H9 (cell line): ENCODE results near the gene KDM2B. TPM values are rescaled to one million over a fixed set of nuclear protein-coding genes. Genes with fewer than 3 reads are reported as not detected.

Experiments used
- DNase-seq: peaks from one replicate; pipeline ENCODE4 v3.0.0-alpha.2; 2017
- H2AFZ ChIP-seq: one replicate; pipeline ENCODE4 v1.6.1; 2013; ENCODE audit warnings: mild to moderate bottlenecking, low read length, control low read depth, moderate library complexity
- H2AK5ac ChIP-seq: 2 replicates; pipeline ENCODE4 v1.6.1; 2013; ENCODE audit warnings: low read length, control low read depth, mixed read lengths; ENCODE audit not compliant: insufficient read length
- H2BK120ac ChIP-seq: one replicate; pipeline ENCODE4 v1.6.1; 2013; ENCODE audit warnings: low read depth, mild to moderate bottlenecking, low read length, control low read depth, inconsistent platforms; ENCODE audit not compliant: poor library complexity, severe bottlenecking
- H2BK12ac ChIP-seq: 2 replicates; pipeline ENCODE4 v1.6.1; 2013; ENCODE audit warnings: low read length, control low read depth, mixed read lengths, low read depth; ENCODE audit not compliant: insufficient read length
- H2BK15ac ChIP-seq: 2 replicates; pipeline ENCODE4 v1.6.1; 2013; ENCODE audit warnings: low read depth, low read length, control low read depth
- H2BK20ac ChIP-seq: one replicate; pipeline ENCODE4 v1.6.1; 2013; ENCODE audit warnings: low read depth, mild to moderate bottlenecking, low read length, control low read depth, inconsistent platforms; ENCODE audit not compliant: poor library complexity, severe bottlenecking
- H2BK5ac ChIP-seq: 2 replicates; pipeline ENCODE4 v1.6.1; 2013; ENCODE audit warnings: low read length, control low read depth, mixed read lengths; ENCODE audit not compliant: insufficient read length
- H3K14ac ChIP-seq: 2 replicates; pipeline ENCODE4 v1.6.1; 2013; ENCODE audit warnings: low read length, control low read depth; ENCODE audit not compliant: insufficient read depth
- H3K18ac ChIP-seq: 2 replicates; pipeline ENCODE4 v1.6.1; 2013; ENCODE audit warnings: low read depth, mild to moderate bottlenecking, mixed read lengths, low read length, control low read depth; ENCODE audit not compliant: insufficient read length
- H3K23ac ChIP-seq: 2 replicates; pipeline ENCODE4 v1.6.1; 2013; ENCODE audit warnings: low read length, control low read depth, mixed read lengths, low read depth; ENCODE audit not compliant: insufficient read length
- H3K23me2 ChIP-seq: 2 replicates; pipeline ENCODE4 v1.6.1; 2013; ENCODE audit warnings: low read depth, mild to moderate bottlenecking, mixed read lengths, low read length, control low read depth; ENCODE audit not compliant: insufficient read length, poor library complexity, severe bottlenecking
- H3K27ac ChIP-seq: 2 replicates; pipeline ENCODE4 v1.5.1; 2013; ENCODE audit warnings: low read length, control low read depth, mixed read lengths, low read depth; ENCODE audit not compliant: insufficient read length
- H3K27me3 ChIP-seq: 2 replicates; pipeline ENCODE4 v1.6.1; 2013; ENCODE audit warnings: low read length, control low read depth, inconsistent platforms; ENCODE audit not compliant: insufficient read depth
- H3K4ac ChIP-seq: 2 replicates; pipeline ENCODE4 v1.6.1; 2013; ENCODE audit warnings: low read depth, mild to moderate bottlenecking, control low read depth, inconsistent platforms, low read length, moderate library complexity
- H3K4me1 ChIP-seq: 2 replicates; pipeline ENCODE4 v1.6.1; 2013; ENCODE audit warnings: low read length, control low read depth, inconsistent platforms; ENCODE audit not compliant: insufficient read depth
- H3K4me2 ChIP-seq: 2 replicates; pipeline ENCODE4 v1.6.1; 2013; ENCODE audit warnings: low read length, control low read depth, mixed read lengths; ENCODE audit not compliant: insufficient read length, insufficient read depth
- H3K56ac ChIP-seq: 2 replicates; pipeline ENCODE4 v1.6.1; 2013; ENCODE audit warnings: low read depth, mild to moderate bottlenecking, mixed read lengths, low read length, control low read depth; ENCODE audit not compliant: insufficient read length
- H3K79me1 ChIP-seq: 2 replicates; pipeline ENCODE4 v1.6.1; 2013; ENCODE audit warnings: low read depth, mild to moderate bottlenecking, moderate library complexity, low read length, control low read depth, inconsistent platforms; ENCODE audit not compliant: insufficient read depth, poor library complexity, severe bottlenecking
- H3K79me2 ChIP-seq: 2 replicates; pipeline ENCODE4 v1.6.1; 2013; ENCODE audit warnings: low read length, control low read depth, inconsistent platforms; ENCODE audit not compliant: insufficient read depth
- H3K9ac ChIP-seq: 2 replicates; pipeline ENCODE4 v1.6.1; 2013; ENCODE audit warnings: low read length, control low read depth, mixed read lengths; ENCODE audit not compliant: insufficient read length; ENCODE audit errors: extremely low read depth
- H3K9me3 ChIP-seq: one replicate; pipeline ENCODE4 v1.6.1; 2013; ENCODE audit warnings: low read depth, low read length, inconsistent platforms; ENCODE audit not compliant: control insufficient read depth
- H3T11ph ChIP-seq: one replicate; pipeline ENCODE4 v1.6.1; 2013; ENCODE audit warnings: mild to moderate bottlenecking, low read length, control low read depth, inconsistent platforms
- H4K20me1 ChIP-seq: one replicate; pipeline ENCODE4 v1.6.1; 2013; ENCODE audit not compliant: control insufficient read depth, insufficient read length, insufficient read depth
- H4K5ac ChIP-seq: 2 replicates; pipeline ENCODE4 v1.6.1; 2013; ENCODE audit warnings: low read depth, mild to moderate bottlenecking, mixed read lengths, low read length, control low read depth; ENCODE audit not compliant: insufficient read length
- H4K8ac ChIP-seq: replicated peaks from 2 replicates; pipeline ENCODE4 v1.6.1; 2013; ENCODE audit warnings: low read length, control low read depth, mixed read lengths, low read depth; ENCODE audit not compliant: insufficient read length
- H4K91ac ChIP-seq: 2 replicates; pipeline ENCODE4 v1.6.1; 2013; ENCODE audit warnings: low read depth, mild to moderate bottlenecking, moderate library complexity, mixed read lengths, low read length, control low read depth; ENCODE audit not compliant: insufficient read length
- H3K27ac Mint-ChIP-seq, 3 experiments: 2 replicates in 2 of 3; 3 replicates in 1 of 3; pipeline ENCODE4 v1.8.0; 2020 to 2021; ENCODE audit warnings: mixed read lengths in 3 of 3, mild to moderate bottlenecking in 1 of 3, moderate library complexity in 1 of 3
- H3K27me3 Mint-ChIP-seq: 2 replicates; pipeline ENCODE4 v1.8.0; 2021; ENCODE audit warnings: low read depth, mild to moderate bottlenecking, moderate library complexity, mixed read lengths
- H3K36me3 Mint-ChIP-seq, 3 experiments: 2 replicates in 2 of 3; 3 replicates in 1 of 3; pipeline ENCODE4 v1.8.0; 2020 to 2021; ENCODE audit warnings: low read depth in 3 of 3, mixed read lengths in 3 of 3; ENCODE audit not compliant: insufficient read depth in 1 of 3
- H3K4me1 Mint-ChIP-seq, 2 experiments: 2 replicates each; pipeline ENCODE4 v1.8.0; 2020; ENCODE audit warnings: mixed read lengths in 2 of 2
- H3K4me3 Mint-ChIP-seq, 2 experiments: 2 replicates in 1 of 2; 3 replicates in 1 of 2; pipeline ENCODE4 v1.8.0; 2020 to 2021; ENCODE audit warnings: mild to moderate bottlenecking in 2 of 2, mixed read lengths in 2 of 2, moderate library complexity in 1 of 2
- H3K9me3 Mint-ChIP-seq, 2 experiments: 2 replicates in 1 of 2; 3 replicates in 1 of 2; pipeline ENCODE4 v1.8.0; 2020; ENCODE audit warnings: mild to moderate bottlenecking in 2 of 2, mixed read lengths in 2 of 2, moderate library complexity in 1 of 2
- CTCF ChIP-seq: fragments of 200-600 bp; sonication (generic); conservative IDR thresholded peaks from 3 replicates; pipeline ENCODE4 v1.8.0; 2021; ENCODE audit warnings: antibody characterized with exemption, mild to moderate bottlenecking
- WGBS: extraction: QIAGEN DNeasy Blood & Tissue Kit; methylation state at CpG from one replicate; pipeline ENCODE4 v1.1.7; 2013; ENCODE audit warnings: missing lambda C conversion rate, low lambda C conversion rate, mixed read lengths; ENCODE audit not compliant: insufficient read length; ENCODE audit errors: extremely low coverage; 5-methylcytosine and 5-hydroxymethylcytosine counted together
- total RNA-seq: library from RNA; stranded (reverse); gene quantifications from 2 replicates; pipeline ENCODE4 v1.2.1, GENCODE V29; 2021

The KDM2B gene
- total RNA-seq, 1 experiment from 2014 or later, result 143 TPM

- no CpG with 5 or more reads among the region's 10 CpGs for WGBS
- peaks cover 4 to 6% of the 10 kb centered on the region in 2 experiments for H3K9me3 Mint-ChIP-seq
These were observed 62.2 kb downstream of the KDM2B start for GRCh38 chr12:121518656-121519055.

More at GRCh38 chr12:121518656-121519055, 62.2 kb downstream of the KDM2B start:
- no peak overlapping the region for H2AFZ ChIP-seq
- no peak for DNase-seq
- no peak overlapping the region for H3T11ph ChIP-seq
- H4K91ac ChIP-seq, result no peak overlapping the region
- H4K5ac ChIP-seq, result no peak overlapping the region
- no peak overlapping the region for H2BK5ac ChIP-seq
- no peak overlapping the region for H2BK20ac ChIP-seq
- no peaks in the 10 kb centered on the region for H3K9me3 ChIP-seq
- no peaks in the 10 kb centered on the region for H3K23me2 ChIP-seq
- no peaks in the 10 kb centered on the region for H3K79me1 ChIP-seq
- no peak overlapping the region for H3K4ac ChIP-seq
- no peak overlapping the region for H3K27ac ChIP-seq
- H4K20me1 ChIP-seq, result peaks cover 5% of the 10 kb centered on the region
- no peak overlapping the region for H2BK15ac ChIP-seq
- no peaks in the 10 kb centered on the region; the same call in 1 of the 2 replicates for H3K79me2 ChIP-seq
- H3K27me3 ChIP-seq, result no peaks in the 10 kb centered on the region
- no peak overlapping the region for H3K56ac ChIP-seq
- H3K9ac ChIP-seq, result no peak overlapping the region
- peak overlapping the region in 1 of 3 experiments; percentile 68; a peak in 2 of 7 replicates for H3K27ac Mint-ChIP-seq
- H3K18ac ChIP-seq, result no peak overlapping the region
- no peaks in the 10 kb centered on the region for H3K27me3 Mint-ChIP-seq
- TF ChIP-seq CTCF, result no peak
- H3K14ac ChIP-seq, result no peak overlapping the region
- H3K4me1 ChIP-seq, result no peaks in the 10 kb centered on the region
- peaks cover 20 to 43% of the 10 kb centered on the region in 2 experiments for H3K4me1 Mint-ChIP-seq
- H3K36me3 Mint-ChIP-seq, result peaks cover 30 to 68% (median 52%) of the 10 kb centered on the region in 3 experiments; a peak in 6 of 7 replicates
- H2AK5ac ChIP-seq, result no peak overlapping the region
- no peak overlapping the region for H3K4me3 Mint-ChIP-seq
- H3K4me2 ChIP-seq, result no peak overlapping the region
- no peak overlapping the region for H4K8ac ChIP-seq
- H2BK12ac ChIP-seq, result no peak overlapping the region
- no peak overlapping the region for H2BK120ac ChIP-seq
- H3K23ac ChIP-seq, result no peak overlapping the region
